Spinal cord (tissue), 10 donors: ENCODE results near the gene TBC1D2B. TPM values are rescaled to one million over a fixed set of nuclear protein-coding genes. Genes with fewer than 3 reads are reported as not detected.
A peak's percentile ranks its signal among the peaks of the same experiment; 100 is the strongest.
"Not testable (repeated sequence)": the region's sequence is repeated elsewhere in the genome, so short reads cannot be mapped to it uniquely, and the experiment has no call there.

Source experiments
- DNase-seq, 6 donors: peaks; one replicate each; pipeline versions ENCODE4 v3.0.0 to v3.0.0-alpha.2; 2013 to 2015; ENCODE audit warnings: low spot score in 6 of 6, low read depth in 4 of 6
- H3K27ac ChIP-seq: one replicate; pipeline ENCODE4 v1.5.1; 2013; ENCODE audit warnings: low read depth, low read length, control low read depth
- H3K27me3 ChIP-seq: one replicate; pipeline ENCODE4 v1.6.1; 2013; ENCODE audit warnings: low read length; ENCODE audit not compliant: control insufficient read depth, insufficient read depth
- H3K36me3 ChIP-seq: one replicate; pipeline ENCODE4 v1.6.1; 2013; ENCODE audit warnings: low read length; ENCODE audit not compliant: control insufficient read depth, insufficient read depth
- H3K4me1 ChIP-seq: one replicate; pipeline ENCODE4 v1.6.1; 2013; ENCODE audit warnings: low read length; ENCODE audit not compliant: control insufficient read depth, insufficient read depth
- H3K4me3 ChIP-seq: one replicate; pipeline ENCODE4 v1.5.1; 2013; ENCODE audit warnings: low read depth, low read length, control low read depth
- H3K9me3 ChIP-seq: one replicate; pipeline ENCODE4 v1.6.1; 2013; ENCODE audit warnings: low read length; ENCODE audit not compliant: control insufficient read depth, insufficient read depth
- WGBS: methylation state at CpG from one replicate; pipeline ENCODE4 v1.1.5; 2013; ENCODE audit warnings: missing lambda C conversion rate; ENCODE audit not compliant: insufficient coverage; 5-methylcytosine and 5-hydroxymethylcytosine counted together
- polyA plus RNA-seq, 2 donors: library from polyadenylated mRNA; unstranded; fragments of 120-200 nt; gene quantifications; one replicate each; pipeline ENCODE4 v1.2.1, GENCODE V29; 2013; ENCODE audit not compliant: insufficient read length in 2 of 2
- total RNA-seq, 2 donors: library from RNA; depleted of rRNA in 1 of 2; stranded (reverse); fragments of 120-200 nt in 1 of 2; fragments of >200 nt in 1 of 2; gene quantifications; one replicate each; pipeline versions ENCODE4 v1.2.3 to v1.2.4, GENCODE V29; 2013 to 2014
- donor health status: healthy.

TBC1D2B gene
- total and polyA plus RNA-seq, 4 donors, result 21.0 to 41.7 (median 27.6) TPM

GRCh38 chr15:77974098-77974414 is 103.5 kb downstream of the TBC1D2B start:
- DNase-seq, result peak in 2 of 6 donors; percentile 51 to 64
- Histone ChIP-seq H3K4me3 (no peak overlapping the region), H3K4me1 (peaks cover 25% of the 10 kb centered on the region), H3K9me3 (no peaks in the 10 kb centered on the region), H3K27me3 (no peaks in the 10 kb centered on the region), H3K27ac (no peak overlapping the region), H3K36me3 (no peaks in the 10 kb centered on the region)
- 59% methylated on average over 4 of the region's 6 CpGs for WGBS

GRCh38 chr15:77973273-77974097 is 104.0 kb downstream of the TBC1D2B start:
- not testable (repeated sequence) for H3K9me3 ChIP-seq, DNase-seq, H3K36me3 ChIP-seq, H3K4me3 ChIP-seq, H3K27ac ChIP-seq, H3K27me3 ChIP-seq
- H3K4me1 ChIP-seq, result peaks cover 25% of the 10 kb centered on the region
- 86% methylated on average over 3 of the region's 22 CpGs for WGBS

GRCh38 chr15:77972706-77973105 is 104.8 kb downstream of the TBC1D2B start:
- not testable (repeated sequence) for H3K9me3 ChIP-seq, H3K36me3 ChIP-seq, H3K27ac ChIP-seq, H3K27me3 ChIP-seq, DNase-seq, H3K4me3 ChIP-seq
- peaks cover 25% of the 10 kb centered on the region for H3K4me1 ChIP-seq
- WGBS, result 84% methylated on average over 3 of the region's 6 CpGs

GRCh38 chr15:77971875-77972274 is 105.6 kb downstream of the TBC1D2B start:
- DNase-seq, H3K27ac ChIP-seq, H3K4me3 ChIP-seq, H3K27me3 ChIP-seq, H3K9me3 ChIP-seq, H3K36me3 ChIP-seq: not testable (repeated sequence)
- peaks cover 25% of the 10 kb centered on the region for H3K4me1 ChIP-seq
- WGBS, result 66% methylated on average over 4 of the region's 7 CpGs

GRCh38 chr15:77970813-77971360 is 106.6 kb downstream of the TBC1D2B start:
- 94% methylated on average over 2 of the region's 4 CpGs for WGBS
- H3K9me3 ChIP-seq, H3K4me3 ChIP-seq, H3K27ac ChIP-seq, H3K27me3 ChIP-seq, H3K36me3 ChIP-seq, DNase-seq: not testable (repeated sequence)
- peaks cover 24% of the 10 kb centered on the region for H3K4me1 ChIP-seq

- H3K4me1 ChIP-seq, result peaks cover 8% of the 10 kb centered on the region
- H3K27ac ChIP-seq, result no peak overlapping the region
- H3K27me3 ChIP-seq, result no peaks in the 10 kb centered on the region
- no peak for DNase-seq
- no peaks in the 10 kb centered on the region for H3K36me3 ChIP-seq
- H3K4me3 ChIP-seq, result no peak overlapping the region
- no peaks in the 10 kb centered on the region for H3K9me3 ChIP-seq
- 83% methylated on average over 1 of the region's 2 CpGs for WGBS
Observed at GRCh38 chr15:77969055-77969454, 108.5 kb downstream of the TBC1D2B start.

GRCh38 chr15:77967798-77968197 is 109.7 kb downstream of the TBC1D2B start:
- H3K4me1 ChIP-seq, result peaks cover 3% of the 10 kb centered on the region
- no peaks in the 10 kb centered on the region for H3K36me3 ChIP-seq
- H3K9me3 ChIP-seq, result no peaks in the 10 kb centered on the region
- DNase-seq, result no peak
- no peak overlapping the region for H3K4me3 ChIP-seq
- H3K27me3 ChIP-seq, result no peaks in the 10 kb centered on the region
- WGBS, result no CpG with 5 or more reads among the region's 1 CpG
- H3K27ac ChIP-seq, result no peak overlapping the region

GRCh38 chr15:77967235-77967615 is 110.3 kb downstream of the TBC1D2B start:
- H3K27me3 ChIP-seq, DNase-seq, H3K4me1 ChIP-seq, H3K27ac ChIP-seq, H3K9me3 ChIP-seq, H3K36me3 ChIP-seq, H3K4me3 ChIP-seq: not testable (repeated sequence)
- no CpG with 5 or more reads among the region's 5 CpGs for WGBS

- H3K36me3 ChIP-seq, result no peaks in the 10 kb centered on the region
- WGBS, result no CpG with 5 or more reads among the region's 4 CpGs
- H3K4me1 ChIP-seq, result no peaks in the 10 kb centered on the region
- DNase-seq, result peak in 2 of 6 donors; percentile 58 to 75
- H3K27ac ChIP-seq, result no peak overlapping the region
- H3K9me3 ChIP-seq, result no peaks in the 10 kb centered on the region
- H3K4me3 ChIP-seq, result no peak overlapping the region
- H3K27me3 ChIP-seq, result no peaks in the 10 kb centered on the region
Observed at GRCh38 chr15:77966540-77967234, 110.8 kb downstream of the TBC1D2B start.

GRCh38 chr15:77964193-77964592 is 113.3 kb downstream of the TBC1D2B start:
- WGBS, result no CpG with 5 or more reads among the region's 1 CpG
- Histone ChIP-seq H3K36me3 (no peaks in the 10 kb centered on the region), H3K27me3 (no peaks in the 10 kb centered on the region), H3K27ac (no peak overlapping the region), H3K9me3 (no peaks in the 10 kb centered on the region), H3K4me1 (peaks cover 4% of the 10 kb centered on the region), H3K4me3 (no peak overlapping the region)
- DNase-seq, result no peak
